GM19452 (cell line): ENCODE measurements around the gene TMEM129.
"Not testable (repeated sequence)": the region's sequence is repeated elsewhere in the genome, so short reads cannot be mapped to it uniquely, and the experiment has no call there.

Source experiments
- ATAC-seq: cut with Tn5 transposase; IDR thresholded peaks from one replicate; pipeline ENCODE4 v1.9.1; 2021; ENCODE audit not compliant: unreplicated experiment

TMEM129 gene

DNA sequence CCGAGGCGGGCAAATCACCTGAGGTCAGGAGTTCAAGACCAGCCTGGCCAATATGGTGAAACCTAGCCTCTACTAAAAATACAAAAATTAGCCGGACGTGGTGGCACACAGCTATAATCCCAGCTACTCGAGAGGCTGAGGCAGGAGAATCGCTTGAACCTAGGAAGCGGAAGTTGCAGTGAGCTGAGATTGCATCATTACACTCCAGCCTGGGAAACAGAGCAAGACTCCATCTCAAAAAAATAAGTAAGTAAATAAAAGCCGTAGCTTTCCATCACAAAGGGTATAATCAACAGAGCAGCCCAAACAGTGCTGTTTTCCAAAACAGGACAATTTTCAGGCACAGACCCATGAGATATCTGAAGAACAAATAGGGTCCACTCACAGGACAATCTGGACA, 19.5 kb downstream of the TMEM129 start:
- ATAC-seq, result not testable (repeated sequence)

DNA sequence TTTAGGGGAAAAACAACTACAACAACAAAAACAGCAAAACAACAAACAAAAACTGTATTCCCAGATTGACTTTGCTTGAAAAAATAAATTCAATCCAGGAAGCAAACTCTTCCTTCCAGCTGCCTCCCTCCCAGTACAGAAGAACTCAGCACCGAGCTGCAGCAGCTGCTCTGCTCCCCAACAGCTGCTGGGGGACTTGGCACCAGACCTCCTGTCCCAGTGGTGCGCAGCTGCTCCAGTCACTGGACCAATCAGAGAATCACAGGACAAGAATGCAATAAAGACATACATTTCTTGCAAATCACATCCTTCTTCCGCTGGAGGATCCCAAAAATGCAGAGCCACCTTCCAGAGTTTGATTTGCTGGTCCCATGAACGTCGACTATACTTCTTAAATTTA, 25.2 kb downstream of the TMEM129 start:
- no peak for ATAC-seq

DNA sequence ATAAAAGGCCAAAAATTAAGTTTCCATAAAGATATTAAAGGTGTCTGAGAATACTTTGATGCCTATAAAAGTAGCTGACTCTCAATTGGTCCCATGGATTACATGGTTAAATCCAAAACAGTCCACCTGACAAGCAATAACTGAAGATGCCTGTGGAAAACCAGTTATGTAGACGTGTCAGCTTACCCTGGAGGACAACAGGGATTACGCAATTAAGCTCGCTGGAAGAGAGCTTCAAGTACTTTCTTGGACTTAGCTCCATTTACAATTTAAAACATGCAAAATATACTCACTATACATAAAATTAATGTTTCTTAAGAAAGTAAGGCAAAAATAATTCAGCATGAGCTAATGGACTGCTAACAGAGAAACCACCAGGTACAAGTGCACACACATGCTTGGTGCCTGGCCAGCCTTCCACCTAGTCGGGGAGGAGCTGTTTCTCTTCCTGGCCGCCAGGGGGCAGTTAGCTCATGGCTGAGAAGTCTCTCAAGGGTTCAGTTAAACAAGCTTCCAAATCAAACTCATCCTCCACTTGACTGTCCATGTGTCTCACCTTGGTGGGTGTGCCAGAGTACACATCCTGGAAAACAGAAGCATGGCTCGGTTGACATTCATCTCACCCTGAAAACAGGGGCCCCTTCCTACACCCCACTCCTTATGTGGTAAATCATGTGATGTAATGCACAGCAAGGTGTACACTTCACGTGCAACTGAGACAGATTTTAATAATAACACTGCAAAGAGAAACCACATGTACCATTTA, 27.8 kb downstream of the TMEM129 start:
- ATAC-seq, result peak; percentile 81

DNA sequence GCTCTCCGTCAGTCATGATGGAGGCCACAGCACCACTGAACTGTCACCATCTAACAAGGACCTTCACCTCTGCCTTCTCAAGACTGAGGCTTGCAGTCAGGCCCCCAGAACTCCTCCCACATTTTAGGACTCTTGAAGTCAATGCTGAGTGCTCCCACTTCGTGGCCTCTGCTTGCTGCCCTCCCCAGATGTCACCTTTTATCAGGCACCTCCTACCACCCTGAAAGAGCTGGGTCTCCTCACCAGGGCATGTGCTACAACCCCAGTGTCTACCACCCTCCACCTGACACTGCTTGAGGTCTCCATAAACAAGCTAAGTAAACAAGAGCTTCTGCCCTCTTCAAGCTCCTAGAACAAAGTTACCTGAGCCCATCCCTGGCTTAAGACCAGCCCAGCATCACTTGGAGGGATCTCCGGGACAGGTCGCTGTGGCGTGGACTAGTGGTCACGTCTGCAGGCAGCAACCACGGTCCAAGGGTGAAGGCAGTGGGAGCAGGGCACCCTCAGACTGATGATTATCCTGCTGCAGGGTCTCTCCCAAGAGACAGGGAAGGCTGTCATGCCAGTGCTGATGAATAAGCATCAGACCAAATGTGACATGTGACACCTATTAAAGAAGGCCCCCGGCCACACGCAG, 29.3 kb downstream of the TMEM129 start:
- no peak for ATAC-seq

DNA sequence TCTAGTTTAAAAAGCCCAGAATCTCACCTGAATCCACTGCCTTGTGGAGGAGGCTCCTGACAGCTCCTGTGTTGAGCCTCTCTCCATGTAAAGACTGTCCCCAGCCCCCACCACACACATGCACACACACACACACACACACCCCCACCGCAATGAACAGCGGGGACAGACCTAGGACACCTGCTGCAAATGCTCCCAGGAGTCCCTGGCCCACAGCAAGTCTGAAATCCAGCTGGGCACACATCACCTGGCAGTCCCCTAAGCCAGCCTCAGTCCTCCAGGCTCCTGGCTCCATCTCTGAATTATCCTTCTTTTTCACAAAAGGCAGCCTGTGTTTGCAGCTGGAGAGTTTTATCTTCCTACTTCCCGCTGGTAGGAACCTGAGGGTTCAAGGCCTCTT, 30.4 kb downstream of the TMEM129 start:
- no peak for ATAC-seq

DNA sequence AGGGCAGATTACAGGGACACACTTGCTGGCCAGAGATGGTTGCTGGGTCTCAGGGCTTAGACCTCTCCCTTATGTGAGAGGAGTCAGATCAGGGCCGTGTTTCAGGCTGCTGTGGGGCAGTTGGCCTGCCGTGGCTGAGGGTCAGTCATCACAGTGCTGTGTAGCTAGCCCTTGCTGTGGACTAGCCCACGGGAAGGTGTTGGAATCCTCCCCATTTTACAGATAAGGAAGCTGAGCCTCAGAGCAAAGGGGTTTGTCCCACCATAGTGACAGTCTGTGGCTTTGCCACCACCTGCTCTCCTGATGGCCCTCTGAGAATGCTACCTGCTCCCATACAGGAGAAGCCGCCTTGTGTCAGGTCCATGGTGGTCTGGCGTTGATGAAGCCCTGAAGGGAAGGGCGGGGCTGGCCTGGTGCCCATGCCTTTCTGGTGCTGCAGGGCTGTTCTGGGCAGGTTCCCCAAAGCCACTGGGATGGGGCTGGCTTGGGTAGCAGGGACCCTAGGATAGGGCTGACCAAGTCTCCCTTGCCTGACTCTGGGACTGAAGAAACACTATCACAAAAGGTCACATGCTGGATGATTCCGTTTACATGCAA, 34.6 kb downstream of the TMEM129 start:
- ATAC-seq, result no peak

DNA sequence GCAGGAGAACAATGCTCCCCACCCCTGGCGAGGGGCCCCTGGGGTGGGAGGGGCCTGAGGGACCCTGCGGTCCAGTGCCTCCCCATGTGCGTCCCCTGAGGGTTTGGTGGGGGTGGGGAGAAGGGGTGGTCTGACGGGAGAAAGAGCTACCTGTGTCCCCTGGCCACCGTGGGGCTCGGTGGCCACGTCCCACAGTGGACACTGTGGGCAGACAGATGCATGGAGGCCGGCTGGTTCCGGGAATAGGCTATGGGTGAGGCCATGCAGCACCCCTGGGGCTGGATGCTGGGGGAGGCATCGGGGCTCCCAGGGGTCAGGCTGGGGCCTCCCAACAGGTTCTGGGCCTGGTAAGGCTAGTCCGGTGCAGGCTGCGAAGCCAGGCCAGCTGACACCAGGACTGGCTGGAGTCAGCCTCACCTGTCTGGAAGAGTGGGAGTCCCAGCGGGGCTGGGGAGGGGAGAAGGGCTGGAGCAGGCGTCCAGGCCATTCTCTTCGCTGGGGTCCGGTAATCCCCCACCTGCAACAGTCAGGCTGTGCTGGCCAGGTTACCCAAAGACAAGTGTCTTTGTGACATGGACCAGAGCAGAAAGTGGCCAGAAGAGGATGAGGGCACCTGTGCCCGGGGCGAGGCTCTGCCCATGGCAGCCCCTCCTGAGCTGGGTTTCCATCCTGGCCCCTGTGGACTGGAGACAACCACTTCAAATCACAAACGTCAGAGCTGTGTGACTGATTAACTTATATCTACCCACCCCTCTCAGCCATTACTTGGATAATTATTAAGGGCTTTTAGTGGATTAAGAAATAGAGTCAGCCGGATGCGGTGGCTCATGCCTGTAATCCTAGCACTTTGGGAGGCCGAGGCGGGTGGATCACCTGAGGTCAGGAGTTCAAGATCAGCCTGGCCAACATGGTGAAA, 35.6 kb downstream of the TMEM129 start:
- ATAC-seq, result no peak

DNA sequence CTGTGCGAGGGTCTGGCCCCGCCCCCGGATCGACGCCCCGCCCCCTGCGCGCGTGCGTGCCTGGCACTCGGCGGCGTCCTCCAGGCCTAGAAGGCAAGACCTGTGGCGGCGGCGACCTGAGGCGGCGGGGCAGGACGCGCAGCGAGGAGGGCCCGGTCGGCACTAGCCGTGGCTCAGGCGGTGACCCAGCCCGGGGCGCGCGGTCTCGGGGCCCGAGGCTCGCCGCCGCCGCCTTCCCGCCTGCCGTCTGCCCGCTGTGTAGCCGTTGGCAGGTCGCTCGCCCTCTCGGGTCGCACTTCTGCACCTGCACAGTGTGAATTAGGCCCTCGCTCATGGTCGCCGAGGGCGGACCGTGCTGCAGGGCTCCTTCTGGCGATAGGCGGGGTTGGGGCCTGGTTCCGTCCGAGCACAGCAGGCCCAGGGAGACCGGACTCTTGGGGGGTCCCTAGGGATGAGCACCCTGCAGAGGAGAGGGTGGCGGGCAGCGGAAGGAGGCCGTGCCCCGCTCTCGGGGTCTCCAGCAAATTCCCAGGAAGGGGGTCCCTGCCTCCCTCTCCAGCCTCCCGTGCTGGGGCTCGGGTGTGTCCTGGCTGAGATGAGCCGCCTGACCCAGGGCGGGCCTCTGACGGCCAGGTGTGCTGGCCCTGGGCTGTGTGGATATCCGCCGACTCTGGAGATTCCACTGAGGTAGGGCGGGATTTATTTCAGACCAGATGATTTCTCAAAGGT, 36.5 kb downstream of the TMEM129 start:
- no peak for ATAC-seq

DNA sequence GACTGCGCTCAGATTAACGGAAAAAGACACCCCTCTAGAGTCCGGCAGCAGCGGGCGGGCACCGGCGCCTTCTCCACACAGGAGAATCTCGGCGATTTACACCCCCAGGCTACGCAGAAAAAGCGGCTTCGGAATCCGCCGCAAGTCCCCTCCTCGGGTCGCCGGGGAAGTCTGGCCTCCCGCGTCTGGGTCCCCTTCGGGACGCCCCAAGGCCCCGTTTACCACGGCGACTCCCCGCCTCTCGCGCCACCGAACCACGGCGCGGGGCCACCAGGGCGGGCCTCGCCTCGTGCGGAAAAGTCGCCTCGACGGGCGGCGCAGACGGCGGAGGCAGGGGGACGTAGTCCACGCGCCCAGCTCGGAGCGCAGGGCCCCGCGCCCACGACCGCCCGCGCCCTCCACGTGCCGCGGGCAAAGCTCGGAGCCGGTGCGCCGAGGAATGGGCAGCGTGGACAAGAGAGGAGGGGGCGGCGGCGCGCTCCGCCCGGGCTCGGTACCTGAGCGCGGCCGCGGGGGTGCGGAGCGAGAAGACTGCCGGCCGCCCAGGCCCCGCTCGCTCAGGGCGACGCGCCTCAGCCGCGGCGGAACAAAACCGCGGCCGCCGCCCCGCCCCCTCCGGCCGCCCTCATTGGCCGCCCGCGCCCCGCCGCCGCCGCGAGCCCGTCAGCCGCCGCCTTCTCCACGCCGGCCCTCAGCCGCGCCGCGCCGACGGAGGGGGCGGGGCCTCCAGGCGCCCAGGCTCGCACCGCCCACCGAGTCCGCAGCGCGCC, 37.2 kb downstream of the TMEM129 start, which contains the start of gene FAM53A:
TSS of gene FAM53A (minus strand) at position 578 of the 770 bp plus-strand sequence. CDS start 15,572 bp downstream, outside the sequence.
- ATAC-seq, result peak; percentile 90

DNA sequence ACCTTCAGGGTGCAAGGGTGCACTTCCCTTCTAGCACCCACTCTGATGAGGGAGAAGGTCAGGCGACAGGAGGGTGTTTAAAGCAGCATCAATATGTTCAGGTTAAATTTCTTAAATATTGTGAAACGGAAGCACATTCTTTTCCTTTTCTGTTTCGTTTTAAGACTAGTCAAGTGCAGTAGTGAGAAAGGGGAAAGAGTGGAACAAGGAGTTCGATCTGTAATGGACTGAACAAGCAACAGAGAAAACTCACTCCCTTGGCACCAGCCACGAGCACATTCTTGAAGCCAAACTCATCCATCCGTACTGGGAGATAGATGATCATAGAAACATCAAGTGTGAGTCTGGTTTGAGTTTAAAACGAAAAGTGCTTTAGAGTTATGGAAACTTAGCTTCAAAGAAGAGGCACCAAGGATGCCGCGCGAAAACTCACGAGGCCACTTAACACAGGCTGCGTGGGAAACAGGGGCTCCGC, 37.8 kb downstream of the TMEM129 start:
- ATAC-seq, result peak; percentile 2

DNA sequence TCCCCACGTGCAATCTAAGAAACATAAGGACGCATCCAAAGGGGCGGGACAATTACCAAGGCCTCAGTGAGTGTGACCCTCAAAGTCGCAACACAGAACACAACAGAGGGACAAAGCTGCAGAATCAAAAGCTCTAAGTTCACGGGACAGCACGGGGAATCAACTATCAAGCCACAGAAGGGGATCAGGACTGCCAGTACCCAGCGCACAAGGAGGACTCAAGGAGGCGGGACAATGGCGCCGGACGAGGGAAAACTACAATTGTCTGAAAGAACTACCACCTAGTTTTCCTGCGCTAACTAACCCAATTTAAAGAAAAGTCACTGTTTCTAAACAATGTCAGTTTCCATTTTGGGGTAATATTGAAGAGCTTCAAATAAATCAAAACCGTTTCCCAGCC, 38.3 kb downstream of the TMEM129 start:
- no peak for ATAC-seq

DNA sequence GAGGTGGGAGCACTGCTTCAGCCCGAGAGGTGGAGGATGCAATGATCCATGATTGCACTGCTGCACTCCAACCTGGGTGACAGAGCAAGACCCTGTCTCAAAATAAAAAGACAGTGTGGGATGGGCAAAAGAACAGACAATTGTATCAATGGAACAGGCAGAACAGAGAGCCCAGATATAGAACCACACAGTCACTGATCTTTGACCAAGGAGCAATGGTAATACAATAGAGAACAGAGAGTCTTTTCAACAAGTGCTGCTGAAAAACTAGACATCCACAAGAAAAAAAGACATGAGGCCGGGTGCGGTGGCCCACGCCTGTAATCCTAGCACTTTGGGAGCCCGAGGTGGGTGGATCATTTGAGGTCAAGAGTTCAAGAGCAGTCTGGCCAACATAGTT, 42.9 kb downstream of the TMEM129 start:
- ATAC-seq, result no peak

DNA sequence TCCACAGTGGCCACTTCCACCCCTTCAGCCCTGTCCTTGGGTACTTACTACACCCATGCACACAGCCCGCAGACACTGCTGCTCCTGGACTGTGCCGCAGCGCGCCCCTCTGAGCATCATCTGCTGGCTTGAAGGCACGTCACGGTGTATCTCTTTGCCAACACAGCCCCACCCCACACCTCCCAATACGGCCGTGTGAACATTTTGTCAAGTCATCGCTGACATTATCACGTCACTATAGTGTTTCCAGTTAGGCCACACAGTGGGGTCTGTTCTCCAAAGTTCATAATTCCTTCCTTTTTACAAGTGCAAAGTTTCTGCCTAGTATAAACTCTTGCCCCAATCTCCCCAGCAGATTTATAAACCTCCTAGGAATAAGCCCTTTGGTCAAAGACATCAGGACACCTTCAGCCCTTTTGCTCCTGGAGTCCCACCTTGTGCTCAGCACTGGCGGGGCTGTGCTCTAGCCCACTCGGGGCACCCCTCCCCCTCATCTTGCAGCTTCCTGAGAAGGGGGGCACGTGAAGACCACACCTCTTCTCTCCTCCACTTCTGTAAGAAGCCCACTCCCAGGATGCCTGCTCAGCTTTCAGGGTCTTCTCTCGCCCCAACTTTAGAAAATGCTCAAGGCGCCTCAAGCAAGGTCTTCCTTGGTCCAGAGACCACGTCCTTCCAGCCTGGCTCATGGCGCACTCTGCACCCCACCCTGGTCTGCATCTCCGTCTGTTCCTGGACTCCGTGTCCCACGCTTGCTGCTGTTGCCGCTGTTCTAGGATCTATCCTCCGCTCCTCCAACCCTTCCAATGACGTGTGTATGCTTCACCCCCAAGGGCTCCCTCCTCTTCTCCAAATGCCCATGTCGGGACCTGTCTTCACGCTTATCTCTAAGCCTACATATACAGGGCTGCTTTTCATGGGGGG, 44.3 kb downstream of the TMEM129 start:
- no peak for ATAC-seq

DNA sequence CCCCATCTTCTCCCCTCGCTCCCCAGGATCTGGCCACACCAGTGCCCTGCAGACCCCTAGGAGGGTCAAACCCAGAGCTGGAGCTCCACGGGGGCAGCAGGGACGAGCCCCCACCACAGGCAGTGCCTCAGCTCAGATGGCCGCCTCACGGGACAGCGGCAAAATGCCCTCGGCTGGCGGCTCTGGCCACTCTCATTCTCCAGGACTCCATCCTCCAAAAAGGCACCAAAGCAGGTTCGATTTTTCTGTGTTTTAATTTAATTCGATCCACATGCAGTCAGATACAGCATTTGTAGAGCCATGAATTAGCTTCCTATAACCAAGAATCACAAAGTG, 45.4 kb downstream of the TMEM129 start:
- ATAC-seq, result no peak

DNA sequence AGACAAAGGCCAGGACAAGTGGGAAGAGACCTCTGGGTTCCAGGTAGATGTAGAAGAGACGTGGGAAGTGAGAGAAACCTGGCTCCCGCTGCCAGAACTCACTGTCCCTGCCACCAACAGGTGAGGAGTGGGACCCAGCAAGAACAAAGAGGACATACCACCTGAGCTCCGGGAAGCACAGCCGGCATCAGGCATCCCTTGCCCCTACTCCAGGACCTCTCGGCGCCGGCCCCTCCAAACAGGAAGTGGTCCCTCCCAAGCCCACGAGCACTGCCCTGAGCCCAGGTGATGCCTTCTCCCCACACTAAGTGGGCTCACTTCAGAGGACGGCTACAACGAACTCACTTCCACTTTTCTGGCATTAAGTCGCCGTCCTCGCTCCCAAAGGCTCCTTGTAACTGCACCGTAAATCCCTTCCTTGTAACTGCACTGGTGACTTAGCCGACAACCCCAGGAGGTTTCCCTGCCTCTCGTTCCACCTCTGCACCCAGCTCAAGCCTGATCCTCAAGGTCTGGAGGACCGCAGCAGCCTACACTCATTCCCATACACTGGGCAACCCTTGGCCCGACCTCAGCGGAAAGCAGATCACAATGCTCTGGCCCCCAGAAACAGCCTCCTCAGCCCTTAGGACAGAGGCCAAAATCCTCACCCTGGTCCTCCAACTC, 45.9 kb downstream of the TMEM129 start:
- ATAC-seq, result no peak

DNA sequence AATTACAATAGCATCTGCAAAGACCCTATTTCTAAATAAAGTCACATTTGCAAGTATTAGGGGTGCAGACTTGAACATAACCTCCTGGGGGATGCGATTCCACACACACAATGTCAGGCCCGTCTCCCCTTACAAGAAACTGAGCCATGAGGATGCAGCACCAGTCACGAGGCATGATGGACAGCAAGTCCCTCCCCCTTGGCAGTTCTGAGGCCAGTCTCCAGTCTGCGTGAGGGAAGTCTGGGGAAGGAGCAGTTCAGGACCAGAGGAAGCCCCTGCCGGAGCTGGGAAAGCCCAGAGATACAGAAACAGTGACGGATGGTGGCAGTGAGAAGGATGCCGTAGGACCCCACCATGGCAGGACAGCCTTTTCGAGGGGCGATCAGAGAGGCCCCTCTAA, 46.4 kb downstream of the TMEM129 start:
- no peak for ATAC-seq

DNA sequence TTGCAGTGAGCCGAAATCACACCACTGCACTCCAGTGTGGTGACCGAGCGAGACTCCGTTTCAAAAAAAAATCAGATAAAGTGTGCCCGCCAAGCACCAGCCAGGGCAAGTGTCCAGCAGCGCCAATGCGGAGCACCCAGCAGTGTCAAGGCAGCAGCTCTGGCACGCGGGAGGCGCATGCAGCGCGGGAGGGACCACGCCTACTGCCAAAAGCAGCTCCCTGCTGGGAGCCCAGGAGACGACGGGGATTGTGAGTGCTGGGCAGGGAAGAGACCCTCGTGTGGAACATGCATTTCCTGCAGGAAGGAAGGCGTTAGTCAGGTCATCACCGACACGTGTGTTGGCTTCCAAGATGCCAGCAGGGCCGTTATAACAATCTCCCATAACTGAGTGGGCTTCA, 47.5 kb downstream of the TMEM129 start:
- ATAC-seq, result no peak

DNA sequence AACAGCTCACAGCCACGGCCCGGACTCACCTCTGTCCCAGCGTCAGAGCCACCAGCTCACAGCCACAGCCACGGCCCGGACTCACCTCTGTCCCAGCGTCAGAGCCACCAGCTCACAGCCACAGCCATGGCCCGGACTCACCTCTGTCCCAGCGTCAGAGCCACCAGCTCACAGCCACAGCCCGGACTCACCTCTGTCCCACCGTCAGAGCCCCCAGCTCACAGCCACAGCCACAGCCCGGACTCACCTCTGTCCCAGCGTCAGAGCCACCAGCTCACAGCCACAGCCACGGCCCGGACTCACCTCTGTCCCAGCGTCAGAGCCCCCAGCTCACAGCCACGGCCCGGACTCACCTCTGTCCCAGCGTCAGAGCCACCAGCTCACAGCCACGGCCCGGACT, 50.1 kb downstream of the TMEM129 start:
- ATAC-seq, result not testable (repeated sequence)
